HG02981 (cell line): ENCODE results near the gene SH3GL3.

Experiments
- ATAC-seq: cut with Tn5 transposase; IDR thresholded peaks from one replicate; pipeline ENCODE4 v1.9.1; 2021; ENCODE audit warnings: mild to moderate bottlenecking, moderate library complexity; ENCODE audit not compliant: unreplicated experiment

SH3GL3 gene

DNA sequence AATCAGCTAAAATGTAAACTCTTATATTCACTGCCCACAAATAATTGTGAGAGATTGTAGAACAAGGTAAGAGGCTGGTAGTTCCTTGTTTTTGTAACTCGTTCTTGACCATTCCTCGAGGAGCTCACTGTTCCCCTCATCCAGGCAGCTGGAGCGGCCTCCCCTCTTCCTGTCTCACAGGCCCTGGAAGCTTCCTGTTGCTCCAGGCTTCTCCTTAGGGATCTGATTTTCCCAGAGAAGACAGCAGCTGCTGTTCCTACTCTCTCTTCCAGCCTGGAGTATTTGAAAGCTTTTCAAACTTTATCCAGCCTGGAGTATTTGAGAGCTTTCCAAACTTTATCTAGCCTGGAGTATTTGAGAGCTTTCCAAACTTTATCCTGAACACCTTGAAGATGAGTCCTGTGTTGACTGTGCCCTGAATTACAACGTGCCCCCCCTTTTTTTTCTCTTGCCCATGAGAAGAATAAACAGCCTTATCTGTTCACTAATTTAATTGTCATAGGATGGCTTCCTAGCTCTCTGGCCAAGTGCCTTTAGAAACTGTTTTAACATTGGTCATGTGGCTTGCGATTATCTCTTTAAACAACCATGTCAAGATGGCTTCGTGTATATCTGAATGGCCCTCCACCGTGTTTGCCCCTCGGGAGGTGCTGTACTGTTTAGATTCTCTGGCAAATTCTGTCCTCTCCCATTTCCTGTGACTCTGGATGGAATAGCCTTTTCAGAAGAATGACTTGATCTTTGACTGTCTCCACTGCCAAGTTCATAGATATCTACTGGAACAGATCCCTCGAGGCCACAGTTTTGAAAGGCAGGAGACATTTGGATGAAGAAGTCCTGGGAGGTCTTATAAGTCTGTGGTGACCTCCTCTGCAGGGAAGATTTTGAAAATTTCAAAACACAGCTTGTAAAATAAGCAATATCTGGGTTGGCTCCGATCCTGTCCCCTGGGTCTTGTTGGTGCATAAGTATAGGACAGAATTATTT is 211.6 kb downstream of the SH3GL3 start:
- no peak for ATAC-seq

DNA sequence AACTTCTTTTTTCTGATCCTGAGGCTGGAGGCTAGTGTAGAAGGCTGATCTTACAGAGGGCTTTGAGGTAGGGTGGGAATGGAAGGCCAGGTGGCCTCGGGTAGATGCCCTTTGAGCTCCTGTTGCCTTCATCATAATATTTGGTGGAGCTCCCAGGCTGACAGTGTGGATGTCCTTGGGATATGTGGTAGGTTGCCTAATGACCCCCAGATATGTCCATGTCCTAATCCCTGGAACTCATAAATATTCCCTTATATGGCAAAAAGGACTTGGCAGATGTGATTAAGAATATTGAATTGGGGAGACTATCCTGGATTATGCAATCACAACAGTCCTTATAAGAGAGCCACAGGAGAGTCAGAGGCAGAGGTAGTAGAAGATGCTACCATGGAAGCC is 212.3 kb downstream of the SH3GL3 start:
- no peak for ATAC-seq

DNA sequence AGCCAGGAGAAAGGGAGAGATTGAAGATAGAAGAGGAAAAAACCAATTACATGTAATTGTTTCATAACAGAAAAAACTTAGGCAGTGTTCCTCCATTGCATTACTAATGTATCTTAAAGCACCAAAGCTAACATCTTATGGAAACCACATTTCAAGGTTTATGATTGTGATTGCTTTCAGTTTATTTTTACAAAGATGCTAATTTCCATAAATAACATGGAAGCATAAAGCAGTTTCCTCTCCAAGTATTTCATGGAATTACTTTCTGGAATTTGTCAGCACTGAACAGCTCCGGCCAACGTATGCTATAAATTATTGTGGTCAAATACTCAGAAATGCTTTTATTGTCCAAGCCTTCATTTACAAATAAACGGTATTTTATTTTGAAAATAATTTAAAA is 218.3 kb downstream of the SH3GL3 start:
- ATAC-seq, result no peak
